Breast epithelium (tissue), 4 donors: ENCODE results near the gene TLX3. TPM values are rescaled to one million over a fixed set of nuclear protein-coding genes. Genes with fewer than 3 reads are reported as not detected.
"Not testable (repeated sequence)": the region's sequence is repeated elsewhere in the genome, so short reads cannot be mapped to it uniquely, and the experiment has no call there.

Experiments used
- DNase-seq, 2 donors: peaks; one replicate each; pipeline ENCODE4 v3.0.0-alpha.2; 2019; ENCODE audit warnings: low spot score in 2 of 2
- H3K27ac ChIP-seq, 2 donors: fragments of 200-600 bp; sonication (generic) in 1 of 2; one replicate each; pipeline ENCODE4 v1.5.1; 2016 to 2019; ENCODE audit warnings: mild to moderate bottlenecking in 1 of 2
- H3K27me3 ChIP-seq, 2 donors: fragments of 200-600 bp; sonication (generic) in 1 of 2; one replicate each; pipeline versions ENCODE4 v1.5.1 to v1.6.0; 2017 to 2019; ENCODE audit warnings: control low read depth in 1 of 2, mild to moderate bottlenecking in 1 of 2
- H3K36me3 ChIP-seq: fragments of 200-600 bp; one replicate; pipeline ENCODE4 v1.5.1; 2019
- H3K4me1 ChIP-seq, 2 donors: fragments of 200-600 bp; sonication (generic); one replicate each; pipeline ENCODE4 v1.5.1; 2016 to 2019; ENCODE audit warnings: control low read depth in 1 of 2
- H3K4me3 ChIP-seq, 3 donors: fragments of 200-600 bp; sonication (generic); 1 replicate in 2 of 3; 2 replicates in 1 of 3; pipeline ENCODE4 v1.5.1; 2016 to 2019; ENCODE audit warnings: mild to moderate bottlenecking in 3 of 3, moderate library complexity in 2 of 3
- H3K9me3 ChIP-seq, 2 donors: fragments of 200-600 bp; sonication (generic) in 1 of 2; one replicate each; pipeline ENCODE4 v1.5.1; 2016 to 2019; ENCODE audit warnings: control low read depth in 1 of 2
- CTCF ChIP-seq, 3 donors: fragments of 450-650 bp; IDR thresholded peaks; one replicate each; pipeline ENCODE4 v1.5.1; 2016 to 2017; ENCODE audit warnings: antibody characterized with exemption in 3 of 3, mild to moderate bottlenecking in 3 of 3, moderate library complexity in 3 of 3
- POLR2A ChIP-seq: fragments of 450-650 bp; IDR thresholded peaks from one replicate; pipeline ENCODE4 v1.6.1; 2016; ENCODE audit warnings: antibody characterized with exemption, mild to moderate bottlenecking, moderate library complexity
- POLR2AphosphoS5 ChIP-seq, 3 donors: sonication (generic); formaldehyde crosslinking; IDR thresholded peaks; one replicate each; pipeline ENCODE4 v1.6.1; 2017; ENCODE audit warnings: antibody characterized with exemption in 3 of 3
- intact Hi-C: fragments of 100-400 bp; cut with DNase I; formaldehyde crosslinking; loops from one replicate; pipeline ENCODE4 v1.15.1; 2023; ENCODE audit warnings: low total_unique reads
- total RNA-seq, 3 donors: library from RNA; depleted of rRNA; stranded (reverse); fragments of >200 nt; gene quantifications; one replicate each; pipeline ENCODE4 v1.1.0, GENCODE V29; 2016

The TLX3 gene
- total RNA-seq, 3 donors from 2014 or later, result not detected

GRCh38 chr5:171344936-171345608 lies 36.0 kb downstream of the TLX3 start:
- no peak for DNase-seq
- H3K4me3 ChIP-seq, result no peak overlapping the region
- intact Hi-C loops, result no loop called here
- H3K27ac ChIP-seq, result no peak overlapping the region
- TF ChIP-seq POLR2AphosphoS5 (IDR thresholded peaks at IDR 0.05) (no peak), POLR2A (no peak), CTCF (IDR thresholded peaks at IDR 0.05) (no peak)
- H3K36me3 ChIP-seq, result no peaks in the 10 kb centered on the region
- no peaks in the 10 kb centered on the region for H3K27me3 ChIP-seq
- H3K4me1 ChIP-seq, result no peaks in the 10 kb centered on the region
- H3K9me3 ChIP-seq, result no peaks in the 10 kb centered on the region

GRCh38 chr5:171351536-171352073 lies 42.6 kb downstream of the TLX3 start:
- Histone ChIP-seq H3K4me1 (no peaks in the 10 kb centered on the region), H3K27me3 (no peaks in the 10 kb centered on the region), H3K4me3 (no peak overlapping the region), H3K27ac (no peak overlapping the region), H3K9me3 (no peaks in the 10 kb centered on the region), H3K36me3 (no peaks in the 10 kb centered on the region)
- intact Hi-C loops, result no loop called here
- no peak for TF ChIP-seq POLR2A
- no peak for TF ChIP-seq POLR2AphosphoS5 (IDR thresholded peaks at IDR 0.05)
- TF ChIP-seq CTCF (IDR thresholded peaks at IDR 0.05), result no peak
- DNase-seq, result no peak

- no peak overlapping the region for H3K4me3 ChIP-seq
Measured at GRCh38 chr5:171355302-171355724, 46.3 kb downstream of the TLX3 start.

GRCh38 chr5:171357843-171358242 lies 48.8 kb downstream of the TLX3 start:
- intact Hi-C loops, result no loop called here
- Histone ChIP-seq H3K27me3 (no peaks in the 10 kb centered on the region), H3K27ac (no peak overlapping the region), H3K9me3 (no peaks in the 10 kb centered on the region), H3K4me1 (no peaks in the 10 kb centered on the region), H3K4me3 (no peak overlapping the region), H3K36me3 (no peaks in the 10 kb centered on the region)
- no peak for DNase-seq
- no peak for TF ChIP-seq CTCF (IDR thresholded peaks at IDR 0.05)
- no peak for TF ChIP-seq POLR2AphosphoS5 (IDR thresholded peaks at IDR 0.05)
- TF ChIP-seq POLR2A, result no peak

More at GRCh38 chr5:171355302-171355724, 46.3 kb downstream of the TLX3 start:
- no peak for TF ChIP-seq CTCF (IDR thresholded peaks at IDR 0.05)
- no peak for TF ChIP-seq POLR2A
- TF ChIP-seq POLR2AphosphoS5 (IDR thresholded peaks at IDR 0.05), result no peak
- no peaks in the 10 kb centered on the region for H3K9me3 ChIP-seq
- H3K4me1 ChIP-seq, result no peaks in the 10 kb centered on the region
- DNase-seq, result no peak
- H3K27ac ChIP-seq, result no peak overlapping the region
- H3K27me3 ChIP-seq, result no peaks in the 10 kb centered on the region
- no peaks in the 10 kb centered on the region for H3K36me3 ChIP-seq
- intact Hi-C loops, result no loop called here

- H3K36me3 ChIP-seq, intact Hi-C loops, H3K9me3 ChIP-seq, H3K4me1 ChIP-seq, H3K27ac ChIP-seq, H3K4me3 ChIP-seq, DNase-seq, H3K27me3 ChIP-seq: not testable (repeated sequence)
Measured at GRCh38 chr5:171361151-171361550, 52.1 kb downstream of the TLX3 start.

Other genes with a start within 250 kb of the TLX3 start
- 100 to 1,000 TPM; 582 to 739 (median 669) TPM for gene NPM1, start 78.6 kb downstream of the TLX3 start, total RNA-seq
- gene FGF18, start 110.4 kb downstream of the TLX3 start, total RNA-seq, result 1 to 10 TPM in 1 of 3 donors, under 1 TPM in 2; 0.16 to 1.6 (median 0.33) TPM